Osteocyte (in vitro differentiated cells): ENCODE data around the gene OR5L2. TPM values are rescaled to one million over a fixed set of nuclear protein-coding genes. Genes with fewer than 3 reads are reported as not detected.

Experiments
- DNase-seq: peaks from one replicate; pipeline ENCODE4 v3.0.0; 2021; ENCODE audit warnings: mixed read lengths; ENCODE audit not compliant: unreplicated experiment; ENCODE audit errors: extremely low spot score
- H3K27ac Mint-ChIP-seq: one replicate; pipeline ENCODE4 v1.8.0; 2021; ENCODE audit warnings: mild to moderate bottlenecking, mixed read lengths; ENCODE audit not compliant: unreplicated experiment
- H3K27me3 Mint-ChIP-seq: one replicate; pipeline ENCODE4 v1.8.0; 2021; ENCODE audit warnings: mixed read lengths; ENCODE audit not compliant: unreplicated experiment
- H3K36me3 Mint-ChIP-seq: one replicate; pipeline ENCODE4 v1.8.0; 2021; ENCODE audit warnings: mixed read lengths; ENCODE audit not compliant: unreplicated experiment
- H3K4me1 Mint-ChIP-seq: one replicate; pipeline ENCODE4 v1.8.0; 2021; ENCODE audit warnings: mixed read lengths; ENCODE audit not compliant: unreplicated experiment
- H3K4me3 Mint-ChIP-seq: one replicate; pipeline ENCODE4 v1.8.0; 2021; ENCODE audit warnings: mild to moderate bottlenecking, moderate library complexity, mixed read lengths; ENCODE audit not compliant: unreplicated experiment
- H3K9me3 Mint-ChIP-seq: one replicate; pipeline ENCODE4 v1.8.0; 2021; ENCODE audit warnings: mixed read lengths; ENCODE audit not compliant: unreplicated experiment
- CTCF ChIP-seq: fragments of 200-600 bp; sonication (generic); IDR thresholded peaks from 2 replicates; pipeline ENCODE4 v1.5.0; 2021; ENCODE audit warnings: antibody characterized with exemption, mild to moderate bottlenecking, moderate library complexity
- long read RNA-seq: library from polyadenylated mRNA; unstranded; transcript quantifications from one replicate; pipeline ENCODE4 v2.0.0, GENCODE V29; 2021
- total RNA-seq: library from RNA; stranded (reverse); gene quantifications from 2 replicates; pipeline ENCODE4 v1.2.1, GENCODE V29; 2021

The OR5L2 gene
- total RNA-seq = not detected in 2 replicates
- long read RNA-seq = 0 reads

GRCh38 chr11:55826919-55827318 lies at the start of gene OR5L2:
Gene OR5L2, plus strand, starts transcription at chr11:55827219. Its CDS starts 0 bp downstream, at chr11:55827219.
- peaks cover 33% of the 10 kb centered on the region for H3K9me3 Mint-ChIP-seq
- H3K27ac Mint-ChIP-seq = no peak within 1 kb of the TSS
- no peaks in the 10 kb centered on the region for H3K4me1 Mint-ChIP-seq
- no peaks in the 10 kb centered on the region for H3K36me3 Mint-ChIP-seq
- no peak within 1 kb of the TSS for H3K4me3 Mint-ChIP-seq
- H3K27me3 Mint-ChIP-seq = no peaks in the 10 kb centered on the region
- no peak for TF ChIP-seq CTCF
- DNase-seq = no peak

DNA sequence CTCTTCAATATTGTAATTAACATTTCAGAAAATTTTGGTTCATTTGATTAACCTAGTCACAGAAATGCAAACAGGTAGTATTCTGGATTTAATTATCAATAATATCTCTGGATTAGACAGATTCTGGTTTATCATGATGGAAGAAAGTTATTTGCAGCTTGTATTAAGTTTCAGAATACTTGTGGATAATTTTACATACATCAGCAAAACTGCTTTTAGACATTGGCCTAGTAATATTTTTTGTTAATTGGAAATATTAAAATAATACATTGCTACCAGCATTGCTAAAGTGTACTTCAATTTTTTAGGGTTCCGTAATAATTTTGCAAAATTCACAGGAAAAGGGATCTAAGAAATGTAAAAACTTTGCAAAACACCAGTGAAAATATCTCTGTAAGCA lies 35.4 kb upstream of the OR5L2 start:
- no peaks in the 10 kb centered on the region for H3K36me3 Mint-ChIP-seq
- H3K27me3 Mint-ChIP-seq = no peaks in the 10 kb centered on the region
- H3K9me3 Mint-ChIP-seq = peaks cover 39% of the 10 kb centered on the region
- H3K4me3 Mint-ChIP-seq = no peak overlapping the region
- H3K27ac Mint-ChIP-seq = no peak overlapping the region
- no peaks in the 10 kb centered on the region for H3K4me1 Mint-ChIP-seq
- DNase-seq = no peak
- no peak for TF ChIP-seq CTCF

GRCh38 chr11:55793321-55793720 lies 33.7 kb upstream of the OR5L2 start:
- Mint-ChIP-seq H3K9me3 (peaks cover 26% of the 10 kb centered on the region), H3K36me3 (no peaks in the 10 kb centered on the region)

DNA sequence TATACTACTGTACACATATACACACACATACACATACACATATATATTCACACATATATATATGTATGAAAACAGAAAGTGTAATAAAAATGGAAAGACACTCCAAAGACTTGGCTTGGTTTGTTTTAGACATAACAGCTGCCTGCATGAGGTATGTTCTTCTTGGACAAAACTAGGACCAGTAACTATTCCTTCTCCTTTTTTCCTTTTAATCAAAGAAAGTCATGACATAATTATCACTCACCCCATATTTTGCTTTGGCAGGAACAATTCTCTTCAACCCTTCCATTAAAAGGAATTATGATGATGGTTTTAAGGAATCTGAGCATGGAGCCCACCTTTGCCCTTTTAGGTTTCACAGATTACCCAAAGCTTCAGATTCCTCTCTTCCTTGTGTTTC lies 31.8 kb upstream of the OR5L2 start, which contains the start of gene OR5D14:
OR5D14 (plus strand) TSS at position 301 of the 400 bp plus-strand sequence; CDS start at position 301, 0 bp downstream.
- Mint-ChIP-seq H3K4me3 (no peak within 1 kb of the TSS), H3K9me3 (peaks cover 39% of the 10 kb centered on the region), H3K27ac (no peak within 1 kb of the TSS), H3K4me1 (no peaks in the 10 kb centered on the region), H3K36me3 (no peaks in the 10 kb centered on the region), H3K27me3 (no peaks in the 10 kb centered on the region)
- DNase-seq = no peak
- no peak for TF ChIP-seq CTCF

More at GRCh38 chr11:55793321-55793720, 33.7 kb upstream of the OR5L2 start:
- Mint-ChIP-seq H3K27me3 (no peaks in the 10 kb centered on the region), H3K4me3 (no peak overlapping the region), H3K27ac (no peak overlapping the region), H3K4me1 (no peaks in the 10 kb centered on the region)
- DNase-seq = no peak
- TF ChIP-seq CTCF = no peak

GRCh38 chr11:55806248-55806647 lies 20.8 kb upstream of the OR5L2 start:
- H3K27ac Mint-ChIP-seq = no peak overlapping the region

More at GRCh38 chr11:55806248-55806647, 20.8 kb upstream of the OR5L2 start:
- H3K9me3 Mint-ChIP-seq = peaks cover 35% of the 10 kb centered on the region
- no peak for DNase-seq
- no peak for TF ChIP-seq CTCF
- H3K4me3 Mint-ChIP-seq = no peak overlapping the region
- H3K4me1 Mint-ChIP-seq = no peaks in the 10 kb centered on the region
- H3K36me3 Mint-ChIP-seq = no peaks in the 10 kb centered on the region
- no peaks in the 10 kb centered on the region for H3K27me3 Mint-ChIP-seq
